PC-3 (cell line): ENCODE data around the gene RRH. TPM values are rescaled to one million over a fixed set of nuclear protein-coding genes. Genes with fewer than 3 reads are reported as not detected.

ENCODE experiments used
- ATAC-seq: fragments of 200-7000 bp; cut with Tn5 transposase; 2 replicates; pipeline ENCODE4 v1.9.1; 2020; ENCODE audit warnings: mild to moderate bottlenecking, moderate library complexity
- BruUV-seq: library from RNA; stranded (reverse); fragments of 400-500 nt; replicated peaks from 2 replicates; lab custom pipeline; 2021; lab: Mats Ljungman, UMichigan
- CTCF ChIA-PET: fragments of 300-600 bp; sonication (Branson Sonifier 250); formaldehyde crosslinking; loops from one replicate; lab custom pipeline; 2022; ENCODE audit warnings: antibody characterized with exemption; lab: Charles Lee
- POLR2A ChIA-PET: fragments of 300-600 bp; sonication (Branson Sonifier 250); formaldehyde crosslinking; loops from one replicate; lab custom pipeline; 2022; ENCODE audit warnings: antibody characterized with exemption; ENCODE audit not compliant: unreplicated experiment; lab: Charles Lee
- DNase-seq: peaks from one replicate; pipeline ENCODE4 v3.0.0-alpha.2; 2015
- H2AFZ ChIP-seq: fragments of 300-600 bp; sonication (generic); 2 replicates; pipeline ENCODE4 v1.6.0; 2016; ENCODE audit warnings: antibody characterized with exemption, low read length
- H3F3A ChIP-seq: fragments of 300-600 bp; sonication (generic); one replicate; pipeline ENCODE4 v1.6.0; 2017; ENCODE audit warnings: antibody characterized with exemption, low read length, control low read depth, mild to moderate bottlenecking; ENCODE audit not compliant: unreplicated experiment
- H3K27ac ChIP-seq: fragments of 300-600 bp; sonication (generic); 2 replicates; pipeline ENCODE4 v1.5.1; 2016; ENCODE audit warnings: mild to moderate bottlenecking, low read length
- H3K27me3 ChIP-seq: fragments of 300-600 bp; sonication (generic); 2 replicates; pipeline ENCODE4 v1.6.1; 2016; ENCODE audit warnings: low read length, mixed read lengths
- H3K36me3 ChIP-seq: fragments of 300-600 bp; sonication (generic); 2 replicates; pipeline ENCODE4 v1.6.1; 2016; ENCODE audit warnings: low read depth, mixed run types, low read length, mixed read lengths
- H3K4me1 ChIP-seq: fragments of 300-600 bp; sonication (generic); 2 replicates; pipeline ENCODE4 v1.5.1; 2016; ENCODE audit warnings: low read length; ENCODE audit not compliant: insufficient read depth
- H3K4me2 ChIP-seq: fragments of 300-600 bp; sonication (generic); 2 replicates; pipeline ENCODE4 v1.6.0; 2016; ENCODE audit warnings: low read length
- H3K4me3 ChIP-seq: fragments of 300-600 bp; sonication (generic); 2 replicates; pipeline ENCODE4 v1.5.1; 2016; ENCODE audit warnings: mild to moderate bottlenecking, low read length, mixed read lengths
- H3K79me2 ChIP-seq: fragments of 300-600 bp; sonication (generic); 2 replicates; pipeline ENCODE4 v1.6.1; 2017; ENCODE audit warnings: low read length, mixed read lengths
- H3K9ac ChIP-seq: fragments of 300-600 bp; sonication (generic); 2 replicates; pipeline ENCODE4 v1.6.0; 2016; ENCODE audit warnings: mild to moderate bottlenecking, low read length
- H3K9me2 ChIP-seq: fragments of 300-600 bp; sonication (generic); replicated peaks from 2 replicates; pipeline ENCODE4 v1.6.1; 2016; ENCODE audit warnings: mixed run types, low read length, mixed read lengths
- H3K9me3 ChIP-seq: fragments of 300-600 bp; sonication (generic); 2 replicates; pipeline ENCODE4 v1.6.1; 2016; ENCODE audit warnings: low read length, mixed read lengths
- H4K20me1 ChIP-seq: fragments of 300-600 bp; sonication (generic); 2 replicates; pipeline ENCODE4 v1.6.1; 2016; ENCODE audit warnings: low read length, mixed read lengths
- EZH2 ChIP-seq: fragments of 300-600 bp; sonication (generic); IDR thresholded peaks from one replicate; pipeline ENCODE4 v1.6.1; 2017; ENCODE audit warnings: antibody characterized with exemption, mild to moderate bottlenecking, low read length; ENCODE audit not compliant: unreplicated experiment
- EZH2phosphoT487 ChIP-seq: fragments of 300-600 bp; sonication (generic); IDR thresholded peaks from 2 replicates; pipeline ENCODE4 v1.6.1; 2018; ENCODE audit warnings: mild to moderate bottlenecking, antibody characterized with exemption, low read length, borderline replicate concordance
- intact Hi-C: fragments of 100-400 bp; cut with micrococcal nuclease; formaldehyde crosslinking; loops from 2 replicates; pipeline ENCODE4 v1.9.0; 2023
- total RNA-seq: library from RNA; depleted of rRNA; stranded (reverse); fragments of >200 nt; gene quantifications from 2 replicates; pipeline ENCODE4 v1.2.3, GENCODE V29; 2014
- TF ChIP-seq, protein P1 (sequence below): fragments of 300-600 bp; sonication (generic); conservative IDR thresholded peaks from 2 replicates; pipeline ENCODE4 v1.5.1; 2017; ENCODE audit warnings: antibody characterized with exemption, low read depth, mild to moderate bottlenecking, low read length

Gene RRH
- total RNA-seq, 1 experiment from 2014 or later: 0.18 TPM

DNA sequence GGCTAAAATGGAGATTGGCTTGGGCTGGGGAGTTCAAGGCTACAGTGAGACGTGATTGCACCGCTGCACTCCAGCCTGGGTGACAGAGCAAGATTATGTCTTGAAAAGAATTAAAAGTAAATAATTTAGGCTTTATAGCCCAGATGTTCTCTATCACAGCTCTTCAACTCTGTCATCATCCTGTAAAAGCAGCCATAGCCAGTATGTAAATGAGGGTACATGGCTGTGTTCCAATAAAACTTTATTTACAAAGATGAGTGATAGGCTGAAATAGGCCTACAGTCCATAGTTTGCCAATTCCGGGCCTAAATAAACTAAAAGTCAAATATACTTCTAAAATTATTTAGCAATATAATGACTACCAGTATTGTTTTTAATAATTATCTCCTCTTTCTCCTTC is 9.2 kb downstream of the RRH start:
- no peaks in the 10 kb centered on the region for H4K20me1 ChIP-seq
- no peak overlapping the region for H3K4me2 ChIP-seq
- no peaks in the 10 kb centered on the region for H3K79me2 ChIP-seq
- H3K27ac ChIP-seq: no peak overlapping the region
- no peaks in the 10 kb centered on the region for H3K27me3 ChIP-seq
- BruUV-seq: no TSS peak
- no peaks in the 10 kb centered on the region for H3F3A ChIP-seq
- TF ChIP-seq, protein P1, sequence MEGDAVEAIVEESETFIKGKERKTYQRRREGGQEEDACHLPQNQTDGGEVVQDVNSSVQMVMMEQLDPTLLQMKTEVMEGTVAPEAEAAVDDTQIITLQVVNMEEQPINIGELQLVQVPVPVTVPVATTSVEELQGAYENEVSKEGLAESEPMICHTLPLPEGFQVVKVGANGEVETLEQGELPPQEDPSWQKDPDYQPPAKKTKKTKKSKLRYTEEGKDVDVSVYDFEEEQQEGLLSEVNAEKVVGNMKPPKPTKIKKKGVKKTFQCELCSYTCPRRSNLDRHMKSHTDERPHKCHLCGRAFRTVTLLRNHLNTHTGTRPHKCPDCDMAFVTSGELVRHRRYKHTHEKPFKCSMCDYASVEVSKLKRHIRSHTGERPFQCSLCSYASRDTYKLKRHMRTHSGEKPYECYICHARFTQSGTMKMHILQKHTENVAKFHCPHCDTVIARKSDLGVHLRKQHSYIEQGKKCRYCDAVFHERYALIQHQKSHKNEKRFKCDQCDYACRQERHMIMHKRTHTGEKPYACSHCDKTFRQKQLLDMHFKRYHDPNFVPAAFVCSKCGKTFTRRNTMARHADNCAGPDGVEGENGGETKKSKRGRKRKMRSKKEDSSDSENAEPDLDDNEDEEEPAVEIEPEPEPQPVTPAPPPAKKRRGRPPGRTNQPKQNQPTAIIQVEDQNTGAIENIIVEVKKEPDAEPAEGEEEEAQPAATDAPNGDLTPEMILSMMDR: no peak
- TF ChIP-seq EZH2 (no peak), EZH2phosphoT487 (no peak)
- H3K4me1 ChIP-seq: no peaks in the 10 kb centered on the region
- H3K4me3 ChIP-seq: no peak overlapping the region
- intact Hi-C loops: no loop called here
- ATAC-seq (no peak), DNase-seq (no peak)
- POLR2A ChIA-PET: no interaction called here
- no peak overlapping the region for H3K9ac ChIP-seq
- no peaks in the 10 kb centered on the region for H3K9me2 ChIP-seq
- CTCF ChIA-PET: no interaction called here
- H3K36me3 ChIP-seq: no peaks in the 10 kb centered on the region
- no peaks in the 10 kb centered on the region for H3K9me3 ChIP-seq
- H2AFZ ChIP-seq: no peak overlapping the region

DNA sequence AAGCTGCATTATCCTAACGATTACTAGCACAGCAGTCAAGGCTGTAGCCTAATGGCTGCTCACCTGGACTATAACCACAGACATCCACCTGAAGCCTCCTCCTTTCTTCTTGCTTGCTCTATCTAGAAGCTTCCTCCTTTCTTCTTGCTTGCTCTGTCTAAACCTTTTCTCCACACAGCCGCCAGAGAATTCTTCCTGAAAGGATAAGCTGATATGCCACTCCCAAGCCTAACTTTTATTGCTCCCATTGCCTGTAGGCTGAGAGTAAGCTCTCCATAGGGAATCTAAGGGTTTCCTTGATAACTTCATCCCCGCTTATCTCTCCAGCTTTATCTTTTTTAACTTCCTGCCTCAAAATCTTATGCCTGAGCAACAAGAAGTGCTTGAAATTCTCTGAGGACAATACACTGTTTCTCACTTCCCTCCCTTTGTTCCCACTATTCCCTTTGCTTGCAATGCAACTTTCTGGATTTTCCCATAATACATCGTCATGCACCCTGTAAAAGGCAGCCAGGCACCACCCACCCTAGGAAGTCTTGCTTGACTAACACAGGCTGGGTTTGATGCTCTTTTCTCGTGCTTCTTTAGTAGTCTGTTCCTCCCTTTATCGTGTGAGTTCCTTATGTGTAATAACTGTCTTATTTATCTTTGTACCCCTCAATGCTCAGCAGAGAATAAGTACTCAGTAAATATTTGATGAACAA is 18.8 kb downstream of the RRH start:
- no TSS peak for BruUV-seq
- no peaks in the 10 kb centered on the region for H3K9me3 ChIP-seq
- no peaks in the 10 kb centered on the region for H3K9me2 ChIP-seq
- H3K27ac ChIP-seq: no peak overlapping the region
- H4K20me1 ChIP-seq: no peaks in the 10 kb centered on the region
- H3K4me3 ChIP-seq: no peak overlapping the region
- intact Hi-C loops: no loop called here
- ChIA-PET POLR2A (no interaction called here), CTCF (no interaction called here)
- no peak overlapping the region for H3K9ac ChIP-seq
- H3K27me3 ChIP-seq: no peaks in the 10 kb centered on the region
- TF ChIP-seq EZH2phosphoT487 (no peak), EZH2 (no peak)
- TF ChIP-seq, protein P1: no peak
- no peak overlapping the region for H2AFZ ChIP-seq
- no peaks in the 10 kb centered on the region for H3K4me1 ChIP-seq
- H3K4me2 ChIP-seq: no peak overlapping the region
- H3K36me3 ChIP-seq: no peaks in the 10 kb centered on the region
- H3F3A ChIP-seq: no peaks in the 10 kb centered on the region
- DNase-seq (no peak), ATAC-seq (no peak)
- no peaks in the 10 kb centered on the region for H3K79me2 ChIP-seq

DNA sequence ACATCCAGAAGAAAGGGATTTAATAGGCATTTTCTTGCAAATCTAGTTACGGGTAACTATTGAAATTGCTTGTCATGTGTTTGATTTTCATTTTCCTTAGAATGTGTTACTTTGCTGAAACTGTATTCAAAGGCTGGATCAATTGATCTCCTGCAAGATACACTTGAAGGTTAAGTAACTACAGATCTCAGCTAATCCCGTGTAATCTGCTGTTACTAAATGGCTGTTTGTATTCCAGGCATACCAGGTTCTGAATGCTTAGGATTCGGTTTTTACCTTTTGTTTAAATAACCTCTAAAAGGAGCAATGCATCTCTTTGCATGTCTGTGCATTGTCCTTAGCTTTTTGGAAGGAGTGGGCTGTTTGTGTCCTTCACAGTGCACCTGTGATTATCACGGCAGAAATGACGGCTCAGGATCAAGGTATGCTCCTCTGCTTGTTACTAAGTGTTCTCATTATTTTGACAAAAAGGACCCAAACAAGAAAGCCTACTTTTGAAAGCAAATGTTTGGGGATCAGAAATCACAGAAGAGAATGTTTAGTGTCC is 20.2 kb downstream of the RRH start, which contains the start of gene LRIT3:
Gene LRIT3, plus strand, starts transcription at position 212 of the 547 bp plus-strand sequence. Its CDS starts 95 bp downstream, at position 307.
- Histone ChIP-seq H2AFZ (no peak within 1 kb of the TSS), H3F3A (no peaks in the 10 kb centered on the region), H3K27me3 (no peaks in the 10 kb centered on the region), H3K4me2 (no peak within 1 kb of the TSS), H3K9me3 (no peaks in the 10 kb centered on the region), H3K4me3 (no peak within 1 kb of the TSS), H3K4me1 (no peaks in the 10 kb centered on the region), H4K20me1 (no peaks in the 10 kb centered on the region), H3K79me2 (no peaks in the 10 kb centered on the region), H3K9ac (no peak within 1 kb of the TSS), H3K27ac (no peak within 1 kb of the TSS), H3K36me3 (no peaks in the 10 kb centered on the region), H3K9me2 (no peaks in the 10 kb centered on the region)
- BruUV-seq: no TSS peak
- ATAC-seq (no peak), DNase-seq (no peak)
- TF ChIP-seq EZH2phosphoT487: no peak
- TF ChIP-seq, protein P1: no peak
- TF ChIP-seq EZH2: no peak
- ChIA-PET POLR2A (no interaction called here), CTCF (no interaction called here)
- intact Hi-C loops: no loop called here
